Lower leg skin (tissue), 4 donors: ENCODE data around the gene UBA6. TPM values are rescaled to one million over a fixed set of nuclear protein-coding genes. Genes with fewer than 3 reads are reported as not detected.

Source experiments
- DNase-seq, 2 donors: peaks; one replicate each; pipeline ENCODE4 v3.0.0-alpha.2; 2019; ENCODE audit warnings: low spot score in 2 of 2
- H3K4me3 ChIP-seq: fragments of 200-600 bp; sonication (generic); 2 replicates; pipeline ENCODE4 v1.5.1; 2017; ENCODE audit warnings: mild to moderate bottlenecking, low read depth; ENCODE audit not compliant: poor library complexity, severe bottlenecking
- POLR2A ChIP-seq, 2 donors: fragments of 450-650 bp; IDR thresholded peaks; one replicate each; pipeline ENCODE4 v1.6.1; 2016 to 2017; ENCODE audit warnings: antibody characterized with exemption in 2 of 2, mild to moderate bottlenecking in 1 of 2, moderate library complexity in 1 of 2
- WGBS, 2 donors: methylation state at CpG; one replicate each; pipeline ENCODE4 v1.1.5; 2018; 5-methylcytosine and 5-hydroxymethylcytosine counted together
- intact Hi-C: fragments of 100-400 bp; cut with DNase I; formaldehyde crosslinking; loops from one replicate; pipeline ENCODE4 v1.15.0; 2023; ENCODE audit warnings: low total_unique reads
- total RNA-seq, 4 donors: library from RNA; depleted of rRNA; stranded (reverse); fragments of >200 nt; gene quantifications; one replicate each; pipeline ENCODE4 v1.1.0, GENCODE V29; 2016
- TF ChIP-seq, protein P1 (sequence below), 3 donors: fragments of 450-650 bp; IDR thresholded peaks; one replicate each; pipeline ENCODE4 v1.5.1; 2016; ENCODE audit warnings: antibody characterized with exemption in 3 of 3, mild to moderate bottlenecking in 3 of 3, moderate library complexity in 2 of 3

Gene UBA6
- total RNA-seq, 4 donors from 2014 or later, result 37.0 to 59.9 (median 43.4) TPM

DNA sequence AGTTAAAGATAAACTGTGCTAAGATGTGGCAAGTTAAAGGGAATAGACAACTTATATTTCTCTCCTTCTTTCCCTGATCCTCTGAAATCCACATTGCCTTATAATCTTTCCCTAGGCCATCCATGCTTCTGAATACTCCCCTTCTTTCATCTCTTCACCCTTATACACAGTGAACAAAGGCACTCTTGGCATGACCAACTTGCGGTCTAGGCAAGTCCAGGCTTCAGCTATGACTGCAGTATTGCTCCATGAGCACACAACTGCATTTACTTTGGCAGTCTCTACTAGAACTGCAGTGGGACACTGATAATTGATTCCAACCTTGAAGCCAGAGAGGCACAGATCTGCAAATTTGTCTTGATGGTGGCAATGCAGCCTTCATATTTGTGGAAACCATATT lies 24.2 kb upstream of the UBA6 start:
- TF ChIP-seq, protein P1, sequence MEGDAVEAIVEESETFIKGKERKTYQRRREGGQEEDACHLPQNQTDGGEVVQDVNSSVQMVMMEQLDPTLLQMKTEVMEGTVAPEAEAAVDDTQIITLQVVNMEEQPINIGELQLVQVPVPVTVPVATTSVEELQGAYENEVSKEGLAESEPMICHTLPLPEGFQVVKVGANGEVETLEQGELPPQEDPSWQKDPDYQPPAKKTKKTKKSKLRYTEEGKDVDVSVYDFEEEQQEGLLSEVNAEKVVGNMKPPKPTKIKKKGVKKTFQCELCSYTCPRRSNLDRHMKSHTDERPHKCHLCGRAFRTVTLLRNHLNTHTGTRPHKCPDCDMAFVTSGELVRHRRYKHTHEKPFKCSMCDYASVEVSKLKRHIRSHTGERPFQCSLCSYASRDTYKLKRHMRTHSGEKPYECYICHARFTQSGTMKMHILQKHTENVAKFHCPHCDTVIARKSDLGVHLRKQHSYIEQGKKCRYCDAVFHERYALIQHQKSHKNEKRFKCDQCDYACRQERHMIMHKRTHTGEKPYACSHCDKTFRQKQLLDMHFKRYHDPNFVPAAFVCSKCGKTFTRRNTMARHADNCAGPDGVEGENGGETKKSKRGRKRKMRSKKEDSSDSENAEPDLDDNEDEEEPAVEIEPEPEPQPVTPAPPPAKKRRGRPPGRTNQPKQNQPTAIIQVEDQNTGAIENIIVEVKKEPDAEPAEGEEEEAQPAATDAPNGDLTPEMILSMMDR (IDR thresholded peaks at IDR 0.05), result no peak
- TF ChIP-seq POLR2A (IDR thresholded peaks at IDR 0.05), result no peak
- 63 to 68% methylated on average over 1 of the region's 1 CpG for WGBS, 2 donors
- H3K4me3 ChIP-seq, result no peak overlapping the region
- intact Hi-C loops, result no loop called here
- no peak for DNase-seq

DNA sequence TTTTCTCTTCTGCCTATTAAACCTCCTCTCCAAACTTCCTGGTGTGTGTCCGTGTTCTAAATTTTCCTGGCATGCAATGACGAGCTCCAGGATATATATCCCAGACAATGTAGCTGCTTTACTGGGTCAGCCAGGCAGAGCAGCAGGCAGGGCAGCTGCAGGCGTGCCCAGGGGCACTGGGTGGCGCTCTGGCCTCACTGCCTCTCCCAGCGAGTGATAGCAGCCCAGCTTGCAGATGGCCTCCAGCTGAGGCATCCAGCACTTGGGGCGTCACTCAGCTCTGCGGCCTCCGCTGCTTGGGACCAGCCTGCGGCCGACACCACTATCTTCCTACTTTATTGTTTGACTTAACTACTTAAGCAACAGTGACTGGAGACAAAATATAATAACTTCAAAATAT lies 23.0 kb upstream of the UBA6 start:
- intact Hi-C loops, result no loop called here
- 61 to 76% methylated on average over 10 of the region's 10 CpGs for WGBS, 2 donors
- no peak for DNase-seq
- no peak for TF ChIP-seq POLR2A (IDR thresholded peaks at IDR 0.05)
- TF ChIP-seq, protein P1 (IDR thresholded peaks at IDR 0.05), result no peak
- no peak overlapping the region for H3K4me3 ChIP-seq

DNA sequence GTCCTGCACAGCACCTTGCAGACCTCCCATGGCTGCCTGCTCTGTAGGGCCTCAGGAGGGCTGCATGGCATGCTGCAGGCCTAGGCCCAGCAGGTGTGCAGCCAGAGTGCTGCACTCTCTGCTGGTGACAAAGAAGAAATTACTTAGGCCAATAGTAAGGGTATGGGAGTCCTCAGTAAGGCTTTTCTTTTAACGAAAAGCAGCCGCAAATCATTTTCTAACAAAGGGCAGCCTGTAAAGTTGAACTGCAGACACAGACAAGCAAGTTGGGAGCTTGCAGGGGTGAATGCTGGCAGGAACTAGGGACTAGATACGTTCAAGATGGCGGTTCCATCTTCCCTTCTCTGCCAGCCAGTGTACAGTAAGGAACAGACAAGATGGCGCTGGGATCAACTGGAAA lies 22.4 kb upstream of the UBA6 start:
- TF ChIP-seq, protein P1 (IDR thresholded peaks at IDR 0.05), result no peak
- TF ChIP-seq POLR2A (IDR thresholded peaks at IDR 0.05), result no peak
- intact Hi-C loops, result no loop called here
- WGBS, 2 donors, result 88 to 92% methylated on average over 5 of the region's 5 CpGs
- H3K4me3 ChIP-seq, result no peak overlapping the region
- DNase-seq, result no peak

DNA sequence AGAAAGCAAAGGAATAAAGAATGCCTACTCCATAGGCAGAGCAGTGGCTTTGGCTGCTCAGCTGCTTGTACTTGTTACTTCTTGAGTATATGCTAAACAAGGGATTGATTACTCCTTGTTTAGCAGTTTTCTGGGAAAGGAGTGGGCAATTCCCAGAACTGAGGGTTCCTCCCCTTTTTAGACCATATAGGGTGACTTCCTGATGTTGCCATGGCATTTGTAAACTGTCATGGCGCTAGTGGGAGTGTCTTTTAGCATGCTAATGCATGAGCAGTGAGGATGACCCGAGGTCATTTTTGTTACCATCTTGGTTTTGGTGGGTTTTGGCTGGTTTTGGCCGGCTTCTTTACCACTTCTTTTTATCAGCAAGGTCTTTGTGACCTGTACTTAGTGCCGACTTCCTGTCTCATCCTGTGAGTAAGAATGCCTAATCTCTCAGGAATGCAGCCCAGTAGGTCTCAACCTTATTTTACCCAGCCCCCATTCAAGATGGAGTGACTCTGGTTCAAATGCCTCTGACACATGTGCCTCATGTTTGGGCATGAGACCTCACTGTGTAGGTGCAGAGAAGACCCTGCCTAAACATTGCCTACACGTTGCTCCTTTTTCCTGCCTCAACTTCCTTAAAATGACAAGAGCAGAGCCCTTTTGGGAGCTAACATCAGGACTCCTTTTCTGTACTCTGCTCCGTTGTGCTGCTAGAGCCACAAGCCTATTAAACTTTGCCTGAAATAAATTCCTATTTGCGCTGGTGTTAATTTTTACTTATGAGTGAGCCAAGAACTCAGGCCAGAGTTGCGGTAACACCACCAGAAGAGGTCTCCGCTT lies 21.0 kb upstream of the UBA6 start:
- TF ChIP-seq POLR2A (IDR thresholded peaks at IDR 0.05), result no peak
- TF ChIP-seq, protein P1 (IDR thresholded peaks at IDR 0.05), result no peak
- WGBS, 2 donors, result 74 to 80% methylated on average over 9 of the region's 9 CpGs
- intact Hi-C loops, result no loop called here
- no peak for DNase-seq
- no peak overlapping the region for H3K4me3 ChIP-seq

DNA sequence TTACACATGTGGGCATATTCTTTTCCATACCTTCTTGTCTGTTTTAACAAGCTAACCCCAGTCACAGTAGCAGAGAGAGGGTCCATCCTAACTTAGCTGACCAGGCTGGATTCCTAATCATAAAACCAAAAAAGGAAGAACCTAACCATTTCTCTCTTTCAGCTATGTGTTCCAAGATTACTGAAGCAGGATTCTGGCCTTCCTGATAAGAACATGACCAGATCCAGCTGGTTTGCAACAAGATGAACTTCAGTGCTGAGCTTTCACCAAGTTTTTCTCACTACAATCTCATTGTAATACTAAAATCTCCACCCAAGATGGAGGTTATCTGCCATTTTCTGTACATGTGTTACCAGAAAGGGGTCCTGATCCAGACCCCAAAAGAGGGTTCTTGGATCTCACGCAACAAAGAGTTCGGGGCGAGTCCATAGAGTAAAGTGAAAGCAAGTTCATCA lies 20.4 kb upstream of the UBA6 start:
- no peak for DNase-seq
- no peak overlapping the region for H3K4me3 ChIP-seq
- WGBS, 2 donors, result 63 to 68% methylated on average over 3 of the region's 3 CpGs
- intact Hi-C loops, result no loop called here
- TF ChIP-seq, protein P1 (IDR thresholded peaks at IDR 0.05), result no peak
- TF ChIP-seq POLR2A (IDR thresholded peaks at IDR 0.05), result no peak
